HepG2 (cell line): ENCODE results near the gene ATXN2. TPM values are rescaled to one million over a fixed set of nuclear protein-coding genes. Genes with fewer than 3 reads are reported as not detected.

Experiments
- EEA1 ChIP-seq: sonication (generic); formaldehyde crosslinking; IDR thresholded peaks from 2 replicates; pipeline ENCODE4 v1.5.1; 2020; ENCODE audit warnings: mild to moderate bottlenecking, missing genetic modification reagents, borderline replicate concordance
- GABPA ChIP-seq, 2 experiments: IDR thresholded peaks; 2 replicates each; pipeline ENCODE4 v1.6.1; 2011 to 2016; ENCODE audit warnings: low read depth in 2 of 2, low read length in 1 of 2, missing biosample characterization in 1 of 2, missing genetic modification characterization in 1 of 2
- GATAD2A ChIP-seq: IDR thresholded peaks from 2 replicates; pipeline ENCODE4 v1.6.1; 2016
- HNF4A ChIP-seq: sonication (generic); formaldehyde crosslinking; IDR thresholded peaks from 2 replicates; pipeline ENCODE4 v1.4.0; 2020; ENCODE audit warnings: missing genetic modification reagents
- MIER2 ChIP-seq: IDR thresholded peaks from 2 replicates; pipeline ENCODE4 v1.6.1; 2016; ENCODE audit warnings: missing biosample characterization, missing genetic modification reagents
- RBM39 ChIP-seq: fragments of 200-400 bp; formaldehyde crosslinking; IDR thresholded peaks from one replicate; pipeline ENCODE4 v1.6.1; 2018; ENCODE audit warnings: antibody characterized with exemption, mild to moderate bottlenecking, low read depth, low read length; ENCODE audit not compliant: poor library complexity, severe bottlenecking
- ZFAT ChIP-seq: sonication (generic); formaldehyde crosslinking; conservative IDR thresholded peaks from 2 replicates; pipeline ENCODE4 v1.8.1; 2023; ENCODE audit warnings: missing genetic modification reagents, inconsistent platforms
- ZNF207 ChIP-seq: fragments of 450-650 bp; IDR thresholded peaks from 2 replicates; pipeline ENCODE4 v1.6.1; 2016; ENCODE audit warnings: antibody characterized with exemption, borderline replicate concordance
- ZNF256 ChIP-seq: sonication (generic); formaldehyde crosslinking; conservative IDR thresholded peaks from 2 replicates; pipeline ENCODE4 v1.4.0; 2020; ENCODE audit warnings: missing genetic modification reagents
- ZNF30 ChIP-seq: sonication (generic); formaldehyde crosslinking; IDR thresholded peaks from 2 replicates; pipeline ENCODE4 v1.5.0; 2020; ENCODE audit warnings: mild to moderate bottlenecking, missing genetic modification reagents
- ZNF432 ChIP-seq: sonication (generic); formaldehyde crosslinking; IDR thresholded peaks from 2 replicates; pipeline ENCODE4 v1.5.0; 2020; ENCODE audit warnings: missing genetic modification reagents, mild to moderate bottlenecking, borderline replicate concordance
- ZNF563 ChIP-seq: sonication (generic); formaldehyde crosslinking; IDR thresholded peaks from 2 replicates; pipeline ENCODE4 v1.8.0; 2022; ENCODE audit warnings: mild to moderate bottlenecking, moderate library complexity, missing genetic modification reagents
- ZNF7 ChIP-seq: IDR thresholded peaks from 2 replicates; pipeline ENCODE4 v1.6.1; 2016; ENCODE audit warnings: missing biosample characterization, missing genetic modification reagents
- ZNF782 ChIP-seq: sonication (generic); formaldehyde crosslinking; IDR thresholded peaks from 2 replicates; pipeline ENCODE4 v1.4.0; 2020; ENCODE audit warnings: missing genetic modification reagents, mild to moderate bottlenecking, borderline replicate concordance
- polyA plus RNA-seq, 8 experiments: library from polyadenylated mRNA; depleted of rRNA in 3 of 8; stranded (reverse) in 7 of 8; unstranded in 1 of 8; fragments of >200 nt; fragmentation: Illumina TruSeq in 4 of 8; extraction: Trizol in 4 of 8; gene quantifications; 2 replicates each; pipeline versions ENCODE4 v1.2.1 to v1.2.3, GENCODE V29; 2011 to 2016; ENCODE audit warnings: low read depth in 4 of 8, missing spikeins in 1 of 8, mixed read lengths in 1 of 8; ENCODE audit not compliant: insufficient read depth in 1 of 8
- total RNA-seq, 5 experiments: library from RNA; depleted of rRNA; stranded (reverse); fragments of >200 nt; fragmentation: Illumina TruSeq; extraction: Trizol; gene quantifications; 2 replicates each; pipeline ENCODE4 v1.2.3, GENCODE V29; 2016; ENCODE audit warnings: low read depth in 1 of 5
- TF ChIP-seq, protein P1 (sequence below): sonication (generic); formaldehyde crosslinking; IDR thresholded peaks from 2 replicates; pipeline ENCODE4 v1.5.1; 2020; ENCODE audit warnings: mild to moderate bottlenecking, missing genetic modification reagents, borderline replicate concordance
- TF ChIP-seq, protein P2 (sequence below): sonication (generic); formaldehyde crosslinking; IDR thresholded peaks from 2 replicates; pipeline ENCODE4 v1.4.0; 2020; ENCODE audit warnings: missing genetic modification reagents, mild to moderate bottlenecking, borderline replicate concordance
- TF ChIP-seq, protein P3 (sequence below): sonication (generic); formaldehyde crosslinking; conservative IDR thresholded peaks from 2 replicates; pipeline ENCODE4 v1.4.0; 2020; ENCODE audit warnings: mild to moderate bottlenecking, missing genetic modification reagents, moderate library complexity
- TF ChIP-seq, protein P4 (sequence below): sonication (generic); formaldehyde crosslinking; IDR thresholded peaks from 2 replicates; pipeline ENCODE4 v1.4.0; 2020; ENCODE audit warnings: mild to moderate bottlenecking, missing genetic modification reagents

Gene ATXN2
- total and polyA plus RNA-seq, 2 of the 13 experiments (the other 11 are each of a cell fraction or from before 2014, with no cell fraction given) = 18.1 to 27.1 TPM

DNA sequence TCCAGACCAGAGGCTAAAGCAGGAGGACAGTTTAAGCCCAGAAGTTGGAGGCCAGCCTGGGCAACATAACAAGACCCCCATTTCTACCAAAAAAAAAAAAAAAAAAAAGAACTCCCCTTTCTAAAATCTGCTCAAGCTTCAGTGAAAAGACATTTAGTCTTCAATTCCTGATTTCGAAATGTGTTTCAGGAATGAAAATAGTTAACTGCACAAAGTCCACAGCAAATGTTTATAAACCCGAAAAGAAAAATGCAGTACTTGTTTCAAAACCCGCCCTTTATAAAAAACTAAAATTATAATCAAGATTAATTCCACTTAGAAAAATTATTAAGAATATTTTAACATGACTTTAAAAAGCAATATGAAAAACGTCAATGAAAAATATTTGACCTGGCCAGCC lies 12.1 kb downstream of the ATXN2 start (continued):
- TF ChIP-seq, protein P1, sequence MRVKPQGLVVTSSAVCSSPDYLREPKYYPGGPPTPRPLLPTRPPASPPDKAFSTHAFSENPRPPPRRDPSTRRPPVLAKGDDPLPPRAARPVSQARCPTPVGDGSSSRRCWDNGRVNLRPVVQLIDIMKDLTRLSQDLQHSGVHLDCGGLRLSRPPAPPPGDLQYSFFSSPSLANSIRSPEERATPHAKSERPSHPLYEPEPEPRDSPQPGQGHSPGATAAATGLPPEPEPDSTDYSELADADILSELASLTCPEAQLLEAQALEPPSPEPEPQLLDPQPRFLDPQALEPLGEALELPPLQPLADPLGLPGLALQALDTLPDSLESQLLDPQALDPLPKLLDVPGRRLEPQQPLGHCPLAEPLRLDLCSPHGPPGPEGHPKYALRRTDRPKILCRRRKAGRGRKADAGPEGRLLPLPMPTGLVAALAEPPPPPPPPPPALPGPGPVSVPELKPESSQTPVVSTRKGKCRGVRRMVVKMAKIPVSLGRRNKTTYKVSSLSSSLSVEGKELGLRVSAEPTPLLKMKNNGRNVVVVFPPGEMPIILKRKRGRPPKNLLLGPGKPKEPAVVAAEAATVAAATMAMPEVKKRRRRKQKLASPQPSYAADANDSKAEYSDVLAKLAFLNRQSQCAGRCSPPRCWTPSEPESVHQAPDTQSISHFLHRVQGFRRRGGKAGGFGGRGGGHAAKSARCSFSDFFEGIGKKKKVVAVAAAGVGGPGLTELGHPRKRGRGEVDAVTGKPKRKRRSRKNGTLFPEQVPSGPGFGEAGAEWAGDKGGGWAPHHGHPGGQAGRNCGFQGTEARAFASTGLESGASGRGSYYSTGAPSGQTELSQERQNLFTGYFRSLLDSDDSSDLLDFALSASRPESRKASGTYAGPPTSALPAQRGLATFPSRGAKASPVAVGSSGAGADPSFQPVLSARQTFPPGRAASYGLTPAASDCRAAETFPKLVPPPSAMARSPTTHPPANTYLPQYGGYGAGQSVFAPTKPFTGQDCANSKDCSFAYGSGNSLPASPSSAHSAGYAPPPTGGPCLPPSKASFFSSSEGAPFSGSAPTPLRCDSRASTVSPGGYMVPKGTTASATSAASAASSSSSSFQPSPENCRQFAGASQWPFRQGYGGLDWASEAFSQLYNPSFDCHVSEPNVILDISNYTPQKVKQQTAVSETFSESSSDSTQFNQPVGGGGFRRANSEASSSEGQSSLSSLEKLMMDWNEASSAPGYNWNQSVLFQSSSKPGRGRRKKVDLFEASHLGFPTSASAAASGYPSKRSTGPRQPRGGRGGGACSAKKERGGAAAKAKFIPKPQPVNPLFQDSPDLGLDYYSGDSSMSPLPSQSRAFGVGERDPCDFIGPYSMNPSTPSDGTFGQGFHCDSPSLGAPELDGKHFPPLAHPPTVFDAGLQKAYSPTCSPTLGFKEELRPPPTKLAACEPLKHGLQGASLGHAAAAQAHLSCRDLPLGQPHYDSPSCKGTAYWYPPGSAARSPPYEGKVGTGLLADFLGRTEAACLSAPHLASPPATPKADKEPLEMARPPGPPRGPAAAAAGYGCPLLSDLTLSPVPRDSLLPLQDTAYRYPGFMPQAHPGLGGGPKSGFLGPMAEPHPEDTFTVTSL (CRISPR knock-in tag) = 0 out of 2 replicates have a peak, but pooled peaks have one; percentile 33
- no peak for TF ChIP-seq ZNF256 (CRISPR knock-in tag)
- TF ChIP-seq ZFAT (CRISPR knock-in tag) = no peak
- no peak for TF ChIP-seq ZNF207
- TF ChIP-seq ZNF782 (CRISPR knock-in tag) = no peak
- no peak for TF ChIP-seq ZNF7 (CRISPR knock-in tag)
- no peak for TF ChIP-seq EEA1 (CRISPR knock-in tag)
- TF ChIP-seq, protein P2, sequence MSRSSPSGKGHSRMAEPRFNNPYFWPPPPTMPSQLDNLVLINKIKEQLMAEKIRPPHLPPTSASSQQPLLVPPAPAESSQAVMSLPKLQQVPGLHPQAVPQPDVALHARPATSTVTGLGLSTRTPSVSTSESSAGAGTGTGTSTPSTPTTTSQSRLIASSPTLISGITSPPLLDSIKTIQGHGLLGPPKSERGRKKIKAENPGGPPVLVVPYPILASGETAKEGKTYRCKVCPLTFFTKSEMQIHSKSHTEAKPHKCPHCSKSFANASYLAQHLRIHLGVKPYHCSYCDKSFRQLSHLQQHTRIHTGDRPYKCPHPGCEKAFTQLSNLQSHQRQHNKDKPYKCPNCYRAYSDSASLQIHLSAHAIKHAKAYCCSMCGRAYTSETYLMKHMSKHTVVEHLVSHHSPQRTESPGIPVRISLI (CRISPR knock-in tag) = peak; percentile 32; the same call in 1 of the 2 replicates
- peak; percentile 57 for TF ChIP-seq HNF4A (CRISPR knock-in tag)
- TF ChIP-seq, protein P3, sequence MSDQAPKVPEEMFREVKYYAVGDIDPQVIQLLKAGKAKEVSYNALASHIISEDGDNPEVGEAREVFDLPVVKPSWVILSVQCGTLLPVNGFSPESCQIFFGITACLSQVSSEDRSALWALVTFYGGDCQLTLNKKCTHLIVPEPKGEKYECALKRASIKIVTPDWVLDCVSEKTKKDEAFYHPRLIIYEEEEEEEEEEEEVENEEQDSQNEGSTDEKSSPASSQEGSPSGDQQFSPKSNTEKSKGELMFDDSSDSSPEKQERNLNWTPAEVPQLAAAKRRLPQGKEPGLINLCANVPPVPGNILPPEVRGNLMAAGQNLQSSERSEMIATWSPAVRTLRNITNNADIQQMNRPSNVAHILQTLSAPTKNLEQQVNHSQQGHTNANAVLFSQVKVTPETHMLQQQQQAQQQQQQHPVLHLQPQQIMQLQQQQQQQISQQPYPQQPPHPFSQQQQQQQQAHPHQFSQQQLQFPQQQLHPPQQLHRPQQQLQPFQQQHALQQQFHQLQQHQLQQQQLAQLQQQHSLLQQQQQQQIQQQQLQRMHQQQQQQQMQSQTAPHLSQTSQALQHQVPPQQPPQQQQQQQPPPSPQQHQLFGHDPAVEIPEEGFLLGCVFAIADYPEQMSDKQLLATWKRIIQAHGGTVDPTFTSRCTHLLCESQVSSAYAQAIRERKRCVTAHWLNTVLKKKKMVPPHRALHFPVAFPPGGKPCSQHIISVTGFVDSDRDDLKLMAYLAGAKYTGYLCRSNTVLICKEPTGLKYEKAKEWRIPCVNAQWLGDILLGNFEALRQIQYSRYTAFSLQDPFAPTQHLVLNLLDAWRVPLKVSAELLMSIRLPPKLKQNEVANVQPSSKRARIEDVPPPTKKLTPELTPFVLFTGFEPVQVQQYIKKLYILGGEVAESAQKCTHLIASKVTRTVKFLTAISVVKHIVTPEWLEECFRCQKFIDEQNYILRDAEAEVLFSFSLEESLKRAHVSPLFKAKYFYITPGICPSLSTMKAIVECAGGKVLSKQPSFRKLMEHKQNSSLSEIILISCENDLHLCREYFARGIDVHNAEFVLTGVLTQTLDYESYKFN = peak; percentile 47; the same call in 1 of the 2 replicates
- TF ChIP-seq, protein P4, sequence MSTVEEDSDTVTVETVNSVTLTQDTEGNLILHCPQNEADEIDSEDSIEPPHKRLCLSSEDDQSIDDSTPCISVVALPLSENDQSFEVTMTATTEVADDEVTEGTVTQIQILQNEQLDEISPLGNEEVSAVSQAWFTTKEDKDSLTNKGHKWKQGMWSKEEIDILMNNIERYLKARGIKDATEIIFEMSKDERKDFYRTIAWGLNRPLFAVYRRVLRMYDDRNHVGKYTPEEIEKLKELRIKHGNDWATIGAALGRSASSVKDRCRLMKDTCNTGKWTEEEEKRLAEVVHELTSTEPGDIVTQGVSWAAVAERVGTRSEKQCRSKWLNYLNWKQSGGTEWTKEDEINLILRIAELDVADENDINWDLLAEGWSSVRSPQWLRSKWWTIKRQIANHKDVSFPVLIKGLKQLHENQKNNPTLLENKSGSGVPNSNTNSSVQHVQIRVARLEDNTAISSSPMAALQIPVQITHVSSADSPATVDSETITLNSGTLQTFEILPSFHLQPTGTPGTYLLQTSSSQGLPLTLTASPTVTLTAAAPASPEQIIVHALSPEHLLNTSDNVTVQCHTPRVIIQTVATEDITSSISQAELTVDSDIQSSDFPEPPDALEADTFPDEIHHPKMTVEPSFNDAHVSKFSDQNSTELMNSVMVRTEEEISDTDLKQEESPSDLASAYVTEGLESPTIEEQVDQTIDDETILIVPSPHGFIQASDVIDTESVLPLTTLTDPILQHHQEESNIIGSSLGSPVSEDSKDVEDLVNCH (CRISPR knock-in tag) = no peak
- TF ChIP-seq ZNF563 (CRISPR knock-in tag) = no peak
- no peak for TF ChIP-seq MIER2
- TF ChIP-seq RBM39 = no peak
- peak; percentile 67 for TF ChIP-seq GATAD2A (CRISPR knock-in tag)
- no peak for TF ChIP-seq GABPA (IDR thresholded peaks at IDR 0.05; ENCODE audit: low read depth, low read length)
- TF ChIP-seq GABPA (CRISPR knock-in tag; IDR thresholded peaks at IDR 0.05; ENCODE audit: low read depth) = no peak
- no peak for TF ChIP-seq ZNF432 (CRISPR knock-in tag)
- TF ChIP-seq ZNF30 = no peak
